H7 (cell line): Measurements from ENCODE around the gene DLST. TPM values are rescaled to one million over a fixed set of nuclear protein-coding genes. Genes with fewer than 3 reads are reported as not detected.
"Not testable (repeated sequence)": the region's sequence is repeated elsewhere in the genome, so short reads cannot be mapped to it uniquely, and the experiment has no call there.

ENCODE experiments used
- DNase-seq: peaks from one replicate; pipeline ENCODE4 v3.0.0; 2012
- H3K27me3 ChIP-seq: 2 replicates; pipeline ENCODE4 v1.6.0; 2011; ENCODE audit warnings: mild to moderate bottlenecking, low read length; ENCODE audit not compliant: control insufficient read depth, insufficient read depth
- H3K36me3 ChIP-seq: replicated peaks from 2 replicates; pipeline ENCODE4 v1.5.1; 2011; ENCODE audit warnings: low read length; ENCODE audit not compliant: control insufficient read depth, insufficient read depth
- H3K4me3 ChIP-seq: 2 replicates; pipeline ENCODE4 v1.5.1; 2011; ENCODE audit warnings: low read depth, mild to moderate bottlenecking, control low read depth, low read length, moderate library complexity; ENCODE audit not compliant: insufficient read depth
- total RNA-seq: library from RNA; depleted of rRNA; stranded (reverse); fragments of >200 nt; shearing (Covaris generic); gene quantifications from 2 replicates; pipeline ENCODE4 v1.2.3, GENCODE V29; 2014

DLST gene
- total RNA-seq, 1 experiment from 2014 or later: 71.0 TPM

DNA sequence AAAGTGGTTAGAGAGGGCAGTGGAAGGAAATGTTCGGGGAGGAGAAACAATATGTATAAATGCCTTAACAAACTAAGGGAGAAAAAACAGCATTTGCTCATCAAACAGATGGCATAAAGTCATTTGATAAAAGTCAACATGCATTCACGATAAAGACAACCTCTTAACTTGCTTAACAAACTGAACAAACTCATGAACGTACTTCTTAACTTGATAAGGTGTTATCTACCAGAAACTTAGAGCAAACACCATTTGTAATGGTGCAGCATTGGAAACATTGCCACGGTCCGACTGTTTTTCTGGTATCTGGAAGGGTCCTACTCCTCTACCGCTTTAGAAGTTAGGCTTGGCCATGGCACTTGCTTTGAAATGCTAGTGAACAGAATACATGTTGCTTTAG, 45.5 kb downstream of the DLST start:
- H3K36me3 ChIP-seq: no peaks in the 10 kb centered on the region
- DNase-seq: no peak
- H3K4me3 ChIP-seq: no peak overlapping the region
- H3K27me3 ChIP-seq: peaks cover 2% of the 10 kb centered on the region; the same call in 1 of the 2 replicates

DNA sequence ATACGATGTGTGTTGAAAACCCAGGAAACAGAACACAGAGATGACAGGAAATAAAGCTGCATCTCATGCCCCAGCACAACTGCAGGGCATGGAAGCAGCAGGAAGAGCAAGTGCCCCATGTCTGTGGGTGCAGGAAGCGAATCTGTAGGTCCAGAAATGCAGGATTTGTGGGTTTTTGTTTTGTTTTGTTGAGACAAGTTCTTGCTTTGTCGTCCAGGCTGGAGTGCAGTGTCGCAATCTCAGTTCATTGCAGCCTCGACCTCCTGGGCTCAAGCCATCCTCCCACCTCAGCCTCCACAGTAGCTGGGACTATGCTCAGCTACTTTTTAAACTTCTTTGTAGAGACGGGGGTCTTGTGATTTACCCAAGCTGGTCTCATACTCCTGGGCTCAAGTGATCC, 47.5 kb downstream of the DLST start:
- DNase-seq: no peak
- Histone ChIP-seq H3K36me3 (no peaks in the 10 kb centered on the region), H3K4me3 (no peak overlapping the region), H3K27me3 (no peaks in the 10 kb centered on the region)

DNA sequence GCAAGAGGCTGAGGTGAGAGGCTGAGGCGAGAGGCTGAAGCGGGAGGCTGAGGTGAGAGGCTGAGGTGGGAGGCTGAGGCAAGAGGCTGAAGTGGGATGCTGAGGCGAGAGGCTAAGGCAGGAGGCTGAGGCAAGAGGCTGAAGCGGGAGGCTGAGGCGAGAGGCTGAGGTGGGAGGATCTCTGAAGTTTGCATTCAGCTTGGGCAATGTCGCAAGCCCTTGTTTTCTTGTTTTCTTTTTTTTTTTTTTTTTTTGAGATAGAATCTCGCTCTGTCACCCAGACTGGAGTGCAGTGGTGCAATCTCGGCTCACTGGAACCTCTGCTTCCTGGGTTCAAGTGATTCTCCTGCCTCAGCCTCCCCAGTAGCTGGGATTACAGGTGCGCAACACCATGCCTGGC, 50.0 kb downstream of the DLST start:
- not testable (repeated sequence) for H3K4me3 ChIP-seq, DNase-seq, H3K27me3 ChIP-seq, H3K36me3 ChIP-seq

GRCh38 chr14:74932401-74932901, 50.7 kb downstream of the DLST start:
- no peak overlapping the region for H3K4me3 ChIP-seq
- DNase-seq: no peak
- no peaks in the 10 kb centered on the region for H3K36me3 ChIP-seq
- no peaks in the 10 kb centered on the region for H3K27me3 ChIP-seq

- not testable (repeated sequence) for H3K36me3 ChIP-seq, H3K4me3 ChIP-seq, H3K27me3 ChIP-seq, DNase-seq
Observed at GRCh38 chr14:74932936-74933335, 51.2 kb downstream of the DLST start.

DNA sequence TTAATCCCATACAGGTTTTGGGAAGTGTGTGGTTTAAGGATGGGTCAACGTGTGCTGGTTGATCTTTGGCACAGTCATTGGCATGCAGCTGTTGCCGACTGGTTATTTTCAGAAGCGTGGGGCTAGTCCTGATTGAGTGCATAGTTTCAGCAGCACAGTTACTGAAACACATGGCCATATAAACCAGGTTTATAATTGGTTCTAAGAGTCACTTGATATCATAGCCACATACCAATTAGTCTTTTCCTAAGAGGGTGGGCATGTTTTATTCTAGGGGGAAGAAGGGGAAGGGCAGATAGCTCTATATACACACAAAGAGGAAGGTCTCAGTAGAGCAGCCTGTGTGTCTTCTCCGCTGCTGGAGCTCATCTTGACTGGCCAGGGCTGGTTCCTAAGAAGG, 52.3 kb downstream of the DLST start:
- Histone ChIP-seq H3K36me3 (no peaks in the 10 kb centered on the region), H3K4me3 (no peak overlapping the region), H3K27me3 (no peaks in the 10 kb centered on the region)
- no peak for DNase-seq

DNA sequence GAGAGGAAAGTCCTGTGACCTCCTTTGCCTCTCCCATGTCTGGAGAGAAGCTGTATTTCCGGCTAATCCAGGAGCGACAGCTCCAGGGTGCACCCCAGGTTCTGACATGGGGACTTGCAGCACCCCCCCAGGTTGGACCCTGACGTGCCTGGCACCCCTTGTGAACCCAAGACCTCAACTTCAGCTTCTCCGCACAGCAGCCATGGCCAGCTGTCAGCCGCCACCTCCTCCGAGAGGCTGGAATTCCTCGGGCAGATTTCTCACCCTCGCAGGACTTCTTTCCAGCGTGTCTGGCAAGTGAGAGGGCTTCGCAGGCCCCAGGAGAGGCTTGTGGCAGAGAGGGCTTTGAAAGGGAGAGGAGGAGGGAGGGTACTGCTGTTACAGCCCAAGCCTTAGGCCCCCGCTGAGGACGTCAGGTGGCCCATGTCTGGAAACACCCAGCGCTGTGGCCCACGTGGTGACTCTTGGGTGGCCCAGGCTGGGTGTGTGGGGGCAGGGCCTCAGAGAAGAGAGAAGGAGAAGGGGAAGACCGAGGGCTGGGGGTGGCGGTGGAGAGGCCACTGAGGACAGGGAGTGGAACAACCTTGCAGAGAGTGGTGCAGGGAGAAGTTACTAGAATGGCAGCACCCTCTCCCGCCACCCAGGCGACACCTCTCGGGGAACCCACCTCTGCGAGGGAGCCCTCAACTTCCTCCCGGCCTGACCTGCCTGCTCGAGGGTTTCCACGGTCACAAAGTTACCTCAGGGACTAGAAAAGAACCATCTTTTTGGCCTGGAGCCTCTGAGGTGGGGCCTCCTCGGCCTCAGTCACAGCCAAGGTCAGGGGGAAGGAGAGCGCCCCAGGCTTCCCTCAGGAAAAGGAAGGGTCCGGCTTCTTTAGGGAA, 53.0 kb downstream of the DLST start:
- DNase-seq: peak; percentile 63
- Histone ChIP-seq H3K36me3 (no peaks in the 10 kb centered on the region), H3K27me3 (no peaks in the 10 kb centered on the region), H3K4me3 (no peak overlapping the region)

GRCh38 chr14:74935360-74935680, 53.6 kb downstream of the DLST start:
- H3K4me3 ChIP-seq: no peak overlapping the region
- DNase-seq: no peak
- no peaks in the 10 kb centered on the region for H3K27me3 ChIP-seq
- H3K36me3 ChIP-seq: no peaks in the 10 kb centered on the region

DNA sequence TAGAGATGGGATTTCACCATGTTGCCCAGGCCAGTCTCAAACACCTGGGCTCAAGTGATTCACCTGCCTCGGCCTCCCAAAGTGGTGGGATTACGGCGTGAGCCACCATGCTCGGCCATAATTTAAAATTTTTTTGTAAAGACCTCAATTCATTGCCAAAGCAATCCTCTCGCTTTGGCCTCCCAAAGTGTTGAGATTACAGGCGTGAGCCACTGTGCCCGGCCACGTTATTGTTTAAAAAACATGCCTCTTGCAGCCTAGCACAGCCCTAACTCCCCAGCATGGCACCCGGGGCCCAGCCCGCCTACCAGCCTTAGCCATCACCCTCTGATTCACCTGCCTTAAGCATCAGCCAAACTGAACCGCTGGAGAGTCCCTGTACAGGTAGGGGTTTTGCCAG, 54.4 kb downstream of the DLST start:
- H3K4me3 ChIP-seq: no peak overlapping the region
- no peaks in the 10 kb centered on the region for H3K27me3 ChIP-seq
- H3K36me3 ChIP-seq: no peaks in the 10 kb centered on the region
- DNase-seq: no peak

DNA sequence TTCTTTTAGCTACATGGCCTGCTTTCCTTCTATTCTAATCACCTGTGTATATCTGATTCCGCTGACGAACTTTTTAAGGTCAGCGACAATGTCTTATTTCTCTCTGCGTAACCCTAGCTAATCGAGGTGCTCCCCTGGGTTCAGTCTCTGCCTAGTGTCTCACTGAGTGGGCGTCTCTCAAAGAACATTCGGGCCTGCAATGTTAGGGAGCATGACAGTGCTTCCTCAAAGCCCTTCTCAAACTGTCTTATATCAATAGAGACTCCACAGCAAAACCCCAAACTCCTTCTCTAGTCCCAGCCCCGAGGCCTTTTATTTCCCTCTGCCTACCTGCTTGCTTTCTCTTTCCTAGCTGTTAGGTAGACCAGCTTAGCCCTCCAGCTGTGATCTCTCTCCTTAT, 55.0 kb downstream of the DLST start:
- Histone ChIP-seq H3K4me3 (no peak overlapping the region), H3K27me3 (no peaks in the 10 kb centered on the region), H3K36me3 (no peaks in the 10 kb centered on the region)
- no peak for DNase-seq

GRCh38 chr14:74937171-74937570, 55.5 kb downstream of the DLST start:
- Histone ChIP-seq H3K36me3 (no peaks in the 10 kb centered on the region), H3K27me3 (no peaks in the 10 kb centered on the region), H3K4me3 (no peak overlapping the region)
- DNase-seq: no peak

DNA sequence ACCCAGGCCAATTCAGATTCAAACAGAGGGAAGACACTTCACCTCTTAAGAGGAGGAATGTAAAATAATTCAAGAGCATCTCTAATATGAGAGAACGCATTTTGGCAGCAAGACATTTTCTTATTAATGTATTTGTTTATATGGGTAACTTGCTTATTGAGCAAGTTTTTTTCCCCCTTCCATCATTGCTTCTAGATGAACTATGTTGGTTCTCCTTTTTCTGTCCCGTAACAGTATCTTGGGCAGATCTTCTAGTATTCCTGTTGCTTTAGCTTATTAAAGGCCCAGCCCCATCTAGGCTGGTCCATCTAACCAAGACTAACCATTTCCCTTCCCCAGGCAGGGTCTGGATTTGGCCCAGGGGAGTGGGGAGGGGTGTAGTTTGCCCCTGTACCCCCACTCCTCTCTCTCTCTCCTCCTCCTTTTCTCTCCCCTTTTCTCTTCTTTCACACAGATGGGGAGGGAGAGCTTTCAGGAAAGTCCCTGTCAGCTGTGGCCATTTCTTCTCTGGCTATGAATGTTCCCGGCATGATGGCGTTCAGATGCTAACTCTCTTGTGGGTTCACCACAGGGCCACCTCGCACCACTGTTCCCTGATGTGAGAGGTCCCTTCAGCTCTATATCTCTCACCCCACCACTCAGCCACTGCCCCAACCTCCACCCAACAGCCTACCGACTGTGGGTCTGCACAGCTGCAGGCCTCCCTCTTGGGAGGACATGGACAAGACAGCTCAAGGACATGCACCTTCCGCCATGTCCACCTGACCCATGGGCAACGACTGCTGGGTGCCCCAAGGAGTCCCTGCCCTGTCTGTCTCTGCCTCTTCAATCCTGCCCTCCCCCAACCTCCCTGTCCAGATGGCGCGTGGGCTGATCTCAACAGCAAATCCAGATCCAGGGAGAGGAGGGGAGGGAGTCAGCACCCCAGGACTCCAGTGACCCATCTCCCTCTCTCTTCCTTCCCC, 57.1 kb downstream of the DLST start:
- no peak overlapping the region for H3K4me3 ChIP-seq
- no peaks in the 10 kb centered on the region for H3K36me3 ChIP-seq
- no peak for DNase-seq
- no peaks in the 10 kb centered on the region for H3K27me3 ChIP-seq

DNA sequence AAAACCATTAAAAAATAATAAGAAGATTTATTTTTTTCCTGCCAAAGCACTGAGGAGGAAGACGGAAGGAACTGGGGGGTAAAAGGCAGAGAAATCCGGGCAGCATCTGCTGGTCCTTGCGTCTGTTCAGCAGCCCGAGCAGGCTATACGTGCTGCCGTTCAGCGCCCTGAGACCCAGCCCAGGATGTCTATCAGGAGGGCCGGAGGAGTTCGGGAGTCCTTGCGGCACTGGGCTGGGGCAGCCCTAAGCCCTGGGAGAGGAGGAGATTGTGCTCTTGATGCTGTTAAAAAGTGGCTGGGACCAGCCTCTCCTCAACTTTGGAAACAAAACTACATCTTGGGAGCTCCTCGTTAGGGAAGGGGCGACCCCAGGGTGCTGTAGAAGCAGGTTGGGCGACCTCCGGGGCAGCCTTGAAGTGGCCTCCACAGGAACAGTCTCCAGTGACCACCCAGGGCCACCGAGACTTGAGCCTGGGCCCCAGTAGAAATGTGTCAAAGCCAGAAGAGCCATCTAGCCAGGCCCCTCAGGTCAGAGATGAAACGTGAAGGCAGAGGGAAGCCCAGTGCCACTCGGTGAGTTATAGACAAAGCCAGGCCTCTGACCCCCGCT, 59.3 kb downstream of the DLST start:
- H3K4me3 ChIP-seq: no peak overlapping the region
- H3K36me3 ChIP-seq: no peaks in the 10 kb centered on the region
- H3K27me3 ChIP-seq: no peaks in the 10 kb centered on the region
- DNase-seq: no peak

- DNase-seq: peak; percentile 63
Observed at GRCh38 chr14:74941676-74942097, 60.0 kb downstream of the DLST start.

More at GRCh38 chr14:74941676-74942097, 60.0 kb downstream of the DLST start:
- Histone ChIP-seq H3K27me3 (no peaks in the 10 kb centered on the region), H3K4me3 (no peak overlapping the region), H3K36me3 (no peaks in the 10 kb centered on the region)
